Measurements from ENCODE around the gene RHOH.
A peak's percentile ranks its signal among the peaks of the same experiment; 100 is the strongest.

RHOH gene

GRCh38 chr4:40262861-40263260, 66.0 kb downstream of the RHOH start:
- no peak for DNase-seq (ENCODE audit: low spot score)
- no peak overlapping the region for H3K27ac ChIP-seq
- ChIA-PET CTCF (no interaction called here), POLR2A (ENCODE audit: low non-redundant PET) (no interaction called here)
- no peak for TF ChIP-seq CTCF (conservative IDR thresholded peaks at IDR 0.05; ENCODE audit: low read depth)

- ChIA-PET CTCF (no interaction called here), POLR2A (ENCODE audit: low non-redundant PET) (no interaction called here)
- peak overlapping the region; percentile 30; the same call in 1 of the 2 replicates for H3K27ac ChIP-seq
- no peak for DNase-seq (ENCODE audit: low spot score)
- no peak for TF ChIP-seq CTCF (conservative IDR thresholded peaks at IDR 0.05; ENCODE audit: low read depth)
Measured at GRCh38 chr4:40264497-40264896, 67.7 kb downstream of the RHOH start.

GRCh38 chr4:40264995-40265909, 68.4 kb downstream of the RHOH start:
- TF ChIP-seq CTCF (conservative IDR thresholded peaks at IDR 0.05; ENCODE audit: low read depth): no peak
- H3K27ac ChIP-seq: peak overlapping the region; percentile 51
- no peak for DNase-seq (ENCODE audit: low spot score)
- ChIA-PET CTCF (interaction anchor here (0.6 kb wide), 1 partner anchor 63 kb away, joined by 5 read pairs; no protein-coding TSS in a partner anchor), POLR2A (ENCODE audit: low non-redundant PET) (no interaction called here)

- POLR2A ChIA-PET (ENCODE audit: low non-redundant PET): no interaction called here
- H3K27ac ChIP-seq: no peak overlapping the region
- no peak for TF ChIP-seq CTCF (conservative IDR thresholded peaks at IDR 0.05; ENCODE audit: low read depth)
- CTCF ChIA-PET: no interaction called here
- no peak for DNase-seq (ENCODE audit: low spot score)
Measured at GRCh38 chr4:40265910-40266274, 69.1 kb downstream of the RHOH start.

GRCh38 chr4:40269133-40269532, 72.3 kb downstream of the RHOH start:
- ChIA-PET CTCF (interaction anchor here (1.0 kb wide), 1 partner anchor 48 kb away, joined by 3 read pairs; no protein-coding TSS in a partner anchor), POLR2A (ENCODE audit: low non-redundant PET) (no interaction called here)
- DNase-seq (ENCODE audit: low spot score): no peak
- no peak for TF ChIP-seq CTCF (conservative IDR thresholded peaks at IDR 0.05; ENCODE audit: low read depth)
- H3K27ac ChIP-seq: no peak overlapping the region

GRCh38 chr4:40270609-40271008, 73.8 kb downstream of the RHOH start:
- TF ChIP-seq CTCF (conservative IDR thresholded peaks at IDR 0.05; ENCODE audit: low read depth): no peak
- no peak for DNase-seq (ENCODE audit: low spot score)
- POLR2A ChIA-PET (ENCODE audit: low non-redundant PET): no interaction called here
- H3K27ac ChIP-seq: no peak overlapping the region
- CTCF ChIA-PET: interaction anchor here (0.7 to 1.0 kb wide), 2 partner anchors 14 to 150 kb away, joined by 3 to 4 read pairs; no protein-coding TSS in a partner anchor

Data from RWPE1 (cell line).